HG02759 (cell line): ENCODE results near the gene HS1BP3.

Experiments used
- ATAC-seq: cut with Tn5 transposase; IDR thresholded peaks from one replicate; pipeline ENCODE4 v1.9.1; 2021; ENCODE audit warnings: mild to moderate bottlenecking, moderate library complexity; ENCODE audit not compliant: unreplicated experiment

HS1BP3 gene

DNA sequence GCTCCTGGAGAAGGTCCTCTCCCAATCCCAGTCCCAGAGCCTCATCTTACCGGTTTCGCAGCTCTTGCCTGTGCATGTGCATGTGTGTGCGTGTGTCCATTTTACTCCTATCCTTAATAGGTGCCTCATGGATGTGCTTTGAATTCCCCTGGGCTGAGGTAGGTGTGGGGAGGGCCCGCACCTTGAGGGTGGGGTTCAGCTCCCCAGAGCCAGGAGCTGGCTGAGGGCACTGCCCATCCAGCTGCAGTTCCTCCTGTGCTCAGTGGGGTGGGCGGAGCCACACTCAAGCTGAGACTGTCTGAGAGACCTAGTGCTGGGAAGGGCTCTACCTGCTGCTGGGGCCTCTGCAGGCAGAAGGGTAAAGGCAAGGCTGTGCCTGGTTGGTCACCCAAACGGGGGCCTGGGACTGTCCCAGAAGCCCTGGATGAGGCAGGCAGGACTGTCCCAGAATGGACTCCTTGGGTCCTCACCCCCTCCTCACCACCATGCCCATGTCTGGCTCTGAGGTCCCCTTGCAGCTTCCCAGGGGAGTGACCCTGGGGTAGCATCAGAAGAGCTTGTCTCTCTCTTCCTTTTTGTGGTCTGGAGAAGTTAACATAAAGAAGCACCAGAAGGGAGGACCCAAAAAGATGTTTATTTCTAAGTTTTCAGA is 24.9 kb upstream of the HS1BP3 start:
- peak; percentile 72 for ATAC-seq

DNA sequence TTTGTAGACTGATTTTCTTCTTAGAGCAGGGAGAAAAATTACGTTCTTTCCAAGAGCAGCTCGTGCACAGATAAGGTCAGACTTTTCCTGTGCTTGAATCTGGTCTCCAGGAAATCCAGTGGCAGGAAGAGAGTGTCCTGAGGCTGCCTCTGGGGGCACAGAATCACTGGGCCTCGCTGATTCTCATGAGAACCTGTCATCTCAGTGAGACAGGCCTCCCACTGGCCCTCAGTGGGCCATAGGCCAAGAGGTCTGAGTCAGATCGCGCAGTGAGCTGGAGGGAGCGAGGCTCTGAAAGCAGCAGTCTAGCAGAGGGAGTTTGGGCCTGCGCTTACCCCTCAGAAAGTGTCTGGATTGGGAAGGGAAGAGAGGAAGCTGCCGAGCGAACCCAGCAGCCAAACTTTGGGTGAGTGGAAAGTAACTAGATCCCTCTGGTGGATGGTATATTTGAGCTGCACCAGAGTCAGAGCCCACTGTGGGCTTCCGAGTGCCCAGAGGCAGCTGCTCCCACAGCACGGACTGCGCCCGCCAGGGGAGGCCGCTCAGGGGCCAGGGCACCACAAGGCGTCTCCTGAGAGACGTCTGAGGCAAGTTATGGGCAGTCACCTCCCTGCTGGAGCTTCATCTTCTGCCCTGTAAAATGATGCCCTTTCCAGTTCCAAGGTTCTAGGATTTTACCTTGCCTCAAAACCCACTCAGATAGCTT is 24.2 kb upstream of the HS1BP3 start:
- no peak for ATAC-seq

DNA sequence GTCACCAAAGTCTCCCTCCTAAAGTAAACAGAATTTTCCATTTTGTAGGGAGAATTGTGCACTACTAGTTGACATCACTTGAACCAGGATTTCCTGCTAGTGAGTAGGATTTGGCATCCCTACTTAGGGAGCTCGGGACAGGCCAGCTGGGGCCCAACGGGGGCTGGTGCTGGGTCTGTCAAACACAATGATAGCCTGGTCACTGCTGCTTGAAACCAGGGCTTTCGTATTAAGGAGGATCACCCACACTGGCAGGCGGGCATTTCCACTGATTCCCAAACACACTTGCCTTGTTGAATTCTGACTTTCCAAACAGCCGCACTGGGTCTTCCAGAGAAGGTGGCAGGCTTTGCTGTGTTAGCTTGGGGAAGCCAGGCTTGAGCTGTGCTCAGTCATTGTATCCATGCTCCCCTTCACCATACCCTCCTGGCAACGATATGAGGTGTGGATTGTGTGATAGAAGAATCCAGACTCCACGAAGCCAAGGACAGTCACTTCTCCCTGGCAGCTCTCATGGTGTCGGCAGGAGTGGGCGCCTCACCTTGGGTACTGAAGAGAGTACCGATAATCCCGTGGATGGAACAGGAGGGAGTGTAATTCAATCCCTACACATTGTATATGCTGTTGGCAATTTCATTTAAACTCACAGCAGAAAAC is 23.5 kb upstream of the HS1BP3 start:
- ATAC-seq: no peak

DNA sequence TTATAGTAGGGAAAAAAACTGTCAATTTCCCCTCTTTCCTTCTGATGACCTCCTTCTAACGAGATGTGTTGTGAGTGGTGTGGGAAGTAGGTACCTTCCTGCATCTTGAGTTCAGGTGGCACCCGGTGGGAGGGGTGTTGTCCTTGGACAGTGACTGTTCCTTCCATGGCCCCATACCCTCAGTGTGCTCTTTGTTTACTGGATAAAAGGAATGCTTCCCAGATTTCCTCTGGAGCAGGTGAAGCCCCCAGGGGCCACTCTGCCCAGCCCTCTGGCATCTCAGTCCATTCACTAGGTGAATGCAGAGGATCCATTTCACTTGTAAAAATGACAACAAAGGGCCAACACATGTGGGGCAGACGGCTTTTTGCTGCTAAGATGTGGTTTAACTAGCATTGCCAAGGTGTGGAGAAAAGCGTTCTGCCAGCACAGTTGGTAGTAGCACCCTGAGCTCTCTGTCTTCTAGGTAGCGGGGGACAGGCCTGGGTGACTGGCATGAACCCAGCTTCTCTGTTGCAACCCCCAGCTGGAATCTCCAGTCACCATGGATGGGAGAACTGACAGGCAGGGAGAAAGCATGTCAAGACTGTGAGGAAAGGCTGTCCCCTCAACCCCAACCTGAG is 22.9 kb upstream of the HS1BP3 start:
- ATAC-seq: no peak

DNA sequence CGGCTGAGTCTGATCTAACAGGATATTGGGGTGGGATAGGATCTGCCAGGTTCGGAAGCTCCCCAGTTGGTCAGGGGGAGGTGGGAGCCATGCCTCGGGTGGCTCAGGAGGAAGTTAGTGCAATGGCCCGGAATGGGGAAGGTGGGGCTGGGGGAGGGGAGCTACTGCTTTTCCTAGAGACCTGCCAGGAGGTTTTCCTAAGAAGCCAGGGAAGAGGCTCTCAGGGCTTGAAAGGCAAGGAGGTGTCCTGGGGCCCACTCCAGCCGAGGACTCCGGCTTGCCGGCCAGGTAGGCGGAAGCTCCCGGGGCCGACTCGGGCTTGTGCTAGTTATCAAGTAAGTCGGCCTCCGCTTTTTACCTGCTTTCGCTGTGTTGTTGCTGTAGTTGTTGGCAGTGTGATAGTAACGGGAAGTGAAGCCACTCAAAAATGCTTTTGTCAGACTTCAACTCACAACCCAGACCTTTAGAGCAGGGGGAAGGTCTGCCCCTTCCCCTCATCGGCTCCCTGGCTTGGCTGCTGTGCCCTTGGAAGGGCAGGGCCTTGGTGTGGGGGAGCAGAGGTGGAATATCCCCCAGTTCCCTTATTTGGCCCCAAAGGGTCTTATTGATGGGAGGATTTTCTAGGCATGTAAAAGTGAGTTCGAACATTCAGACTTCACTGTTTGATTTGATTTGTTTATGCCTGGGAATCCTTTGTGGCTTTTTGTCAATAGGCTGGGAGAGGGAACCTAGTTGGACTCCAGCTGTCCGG is 21.5 kb upstream of the HS1BP3 start:
- ATAC-seq: no peak

DNA sequence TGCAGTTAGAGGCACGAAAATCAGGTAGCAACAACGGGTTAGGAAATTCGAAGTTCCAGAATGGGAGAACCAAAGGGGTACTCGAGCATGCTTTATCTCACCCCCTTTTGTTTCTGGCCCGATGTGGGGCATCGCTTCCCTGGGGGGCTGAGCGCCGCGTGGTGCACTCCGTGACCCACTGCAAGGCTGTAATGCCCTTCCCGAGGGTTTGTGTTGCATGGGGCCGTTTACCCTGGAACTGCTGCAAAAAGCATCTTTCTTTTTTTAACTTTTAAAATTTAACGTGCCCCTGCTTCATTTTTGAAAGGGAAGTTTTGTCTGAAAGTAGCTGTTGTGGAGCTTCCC is 20.8 kb upstream of the HS1BP3 start:
- ATAC-seq: no peak

DNA sequence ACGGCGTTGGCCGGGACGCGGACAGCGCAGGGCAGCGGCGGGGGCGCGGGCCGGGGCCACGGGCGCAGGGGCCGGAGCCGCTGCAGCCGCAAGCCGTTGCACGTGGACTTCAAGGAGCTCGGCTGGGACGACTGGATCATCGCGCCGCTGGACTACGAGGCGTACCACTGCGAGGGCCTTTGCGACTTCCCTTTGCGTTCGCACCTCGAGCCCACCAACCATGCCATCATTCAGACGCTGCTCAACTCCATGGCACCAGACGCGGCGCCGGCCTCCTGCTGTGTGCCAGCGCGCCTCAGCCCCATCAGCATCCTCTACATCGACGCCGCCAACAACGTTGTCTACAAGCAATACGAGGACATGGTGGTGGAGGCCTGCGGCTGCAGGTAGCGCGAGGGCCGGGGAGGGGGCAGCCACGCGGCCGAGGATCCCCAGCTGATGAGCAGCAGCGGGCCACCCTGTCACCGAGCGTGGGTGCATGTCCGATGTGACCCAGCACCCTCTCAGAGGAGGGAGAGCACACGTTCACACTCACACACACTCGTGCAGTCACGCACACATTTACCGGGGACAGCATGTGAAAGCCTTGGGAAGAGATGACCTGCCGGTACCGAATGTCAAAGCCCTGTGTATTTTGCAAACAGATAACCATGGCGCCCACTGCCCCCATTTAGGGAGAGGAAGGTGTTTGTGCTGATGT is 20.3 kb upstream of the HS1BP3 start:
- ATAC-seq: no peak

DNA sequence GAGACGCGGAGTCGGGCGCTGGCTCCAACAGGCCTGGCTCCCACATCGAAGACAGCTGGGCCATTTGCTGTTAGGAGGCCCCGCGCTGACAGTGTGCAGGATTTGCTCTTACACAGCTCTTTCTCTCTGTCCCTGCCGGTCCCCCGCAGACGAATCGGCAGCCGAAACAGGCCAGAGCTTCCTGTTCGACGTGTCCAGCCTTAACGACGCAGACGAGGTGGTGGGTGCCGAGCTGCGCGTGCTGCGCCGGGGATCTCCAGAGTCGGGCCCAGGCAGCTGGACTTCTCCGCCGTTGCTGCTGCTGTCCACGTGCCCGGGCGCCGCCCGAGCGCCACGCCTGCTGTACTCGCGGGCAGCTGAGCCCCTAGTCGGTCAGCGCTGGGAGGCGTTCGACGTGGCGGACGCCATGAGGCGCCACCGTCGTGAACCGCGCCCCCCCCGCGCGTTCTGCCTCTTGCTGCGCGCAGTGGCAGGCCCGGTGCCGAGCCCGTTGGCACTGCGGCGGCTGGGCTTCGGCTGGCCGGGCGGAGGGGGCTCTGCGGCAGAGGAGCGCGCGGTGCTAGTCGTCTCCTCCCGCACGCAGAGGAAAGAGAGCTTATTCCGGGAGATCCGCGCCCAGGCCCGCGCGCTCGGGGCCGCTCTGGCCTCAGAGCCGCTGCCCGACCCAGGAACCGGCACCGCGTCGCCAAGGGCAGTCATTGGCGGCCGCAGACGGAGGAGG is 19.6 kb upstream of the HS1BP3 start:
- no peak for ATAC-seq

DNA sequence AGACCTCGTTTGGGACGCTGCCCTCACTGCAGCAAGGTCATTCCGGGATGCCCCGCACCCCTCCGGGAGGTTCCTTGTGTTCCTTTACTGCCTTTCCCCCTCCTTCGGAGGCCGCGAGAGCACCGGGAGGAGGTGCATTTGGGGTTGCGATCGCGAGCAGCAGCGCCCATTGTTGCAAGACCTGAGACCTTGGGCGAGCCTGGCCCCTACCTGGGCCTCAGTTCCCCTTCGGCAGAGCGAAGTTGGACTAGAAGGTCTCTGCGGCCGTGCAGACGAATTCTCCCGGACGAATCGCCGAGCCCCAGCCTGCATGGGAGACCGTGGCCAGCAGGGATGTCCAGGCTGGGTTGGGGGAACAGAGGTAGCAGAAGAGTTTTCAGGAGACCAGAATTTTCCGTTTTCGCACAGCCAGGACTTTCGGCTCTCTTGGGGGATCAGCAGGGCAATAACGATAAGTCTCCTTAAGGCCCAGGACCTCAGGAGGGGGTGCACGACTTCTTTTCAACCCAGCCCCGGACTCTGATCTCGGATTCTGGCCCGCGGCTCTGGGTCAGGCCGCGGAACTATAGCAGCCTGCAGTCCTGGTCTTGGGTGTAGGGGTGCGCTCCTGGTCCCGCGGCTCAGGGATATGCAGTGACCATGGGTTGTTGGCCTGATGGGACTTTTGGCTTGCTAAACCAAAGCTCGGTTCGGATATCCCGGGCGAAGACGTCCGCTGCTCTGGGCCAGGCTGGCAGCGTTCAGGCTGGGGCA is 18.8 kb upstream of the HS1BP3 start:
- ATAC-seq: no peak

DNA sequence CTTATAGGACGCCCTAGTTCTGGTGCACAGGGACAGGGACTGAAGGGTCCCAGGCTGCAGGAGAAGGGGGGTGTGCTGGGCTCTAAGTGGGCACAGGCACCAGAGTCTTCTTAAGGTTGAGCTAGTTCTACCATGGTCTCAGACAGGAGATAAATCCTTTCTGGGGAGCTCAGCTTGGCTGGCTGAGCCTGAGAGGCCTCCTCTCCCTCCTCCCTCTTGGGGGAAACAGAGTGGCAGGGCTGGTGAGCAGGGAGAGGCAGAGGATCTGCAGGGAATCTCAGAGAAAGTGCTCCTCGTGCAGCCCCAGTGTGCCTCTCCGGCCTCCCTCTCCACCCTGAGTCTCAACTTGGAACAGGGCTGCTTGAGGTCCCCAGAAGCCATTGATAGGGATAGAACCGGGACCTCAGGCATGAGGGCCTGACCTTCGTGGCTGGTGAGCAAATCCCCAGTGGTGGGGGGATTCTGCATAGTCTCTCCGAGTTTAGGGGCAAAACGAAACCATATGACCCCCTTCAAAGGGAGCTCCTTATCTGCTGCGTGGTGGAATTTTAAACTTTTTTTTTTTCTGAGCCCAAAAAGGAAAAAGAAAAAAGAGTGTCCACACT is 18.1 kb upstream of the HS1BP3 start:
- no peak for ATAC-seq

DNA sequence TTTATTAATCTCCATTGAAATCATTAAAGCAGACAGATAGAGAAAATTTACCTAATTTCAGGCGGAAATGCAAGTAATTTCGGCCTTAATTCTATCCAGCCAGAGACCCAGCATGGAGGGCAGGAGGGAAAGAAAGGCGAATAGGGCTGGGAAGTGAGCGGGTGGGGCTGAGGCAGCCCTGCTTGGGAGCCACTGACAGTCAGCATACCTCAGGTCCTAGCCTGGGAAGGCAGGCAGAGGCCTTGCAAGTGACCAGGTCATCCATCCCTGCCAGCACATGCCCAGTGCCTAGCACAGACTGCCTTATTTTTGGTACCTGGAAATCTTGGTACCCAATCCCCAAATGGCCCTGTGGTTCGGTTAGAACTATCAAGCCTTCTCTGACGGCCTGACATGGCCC is 17.6 kb upstream of the HS1BP3 start:
- no peak for ATAC-seq

DNA sequence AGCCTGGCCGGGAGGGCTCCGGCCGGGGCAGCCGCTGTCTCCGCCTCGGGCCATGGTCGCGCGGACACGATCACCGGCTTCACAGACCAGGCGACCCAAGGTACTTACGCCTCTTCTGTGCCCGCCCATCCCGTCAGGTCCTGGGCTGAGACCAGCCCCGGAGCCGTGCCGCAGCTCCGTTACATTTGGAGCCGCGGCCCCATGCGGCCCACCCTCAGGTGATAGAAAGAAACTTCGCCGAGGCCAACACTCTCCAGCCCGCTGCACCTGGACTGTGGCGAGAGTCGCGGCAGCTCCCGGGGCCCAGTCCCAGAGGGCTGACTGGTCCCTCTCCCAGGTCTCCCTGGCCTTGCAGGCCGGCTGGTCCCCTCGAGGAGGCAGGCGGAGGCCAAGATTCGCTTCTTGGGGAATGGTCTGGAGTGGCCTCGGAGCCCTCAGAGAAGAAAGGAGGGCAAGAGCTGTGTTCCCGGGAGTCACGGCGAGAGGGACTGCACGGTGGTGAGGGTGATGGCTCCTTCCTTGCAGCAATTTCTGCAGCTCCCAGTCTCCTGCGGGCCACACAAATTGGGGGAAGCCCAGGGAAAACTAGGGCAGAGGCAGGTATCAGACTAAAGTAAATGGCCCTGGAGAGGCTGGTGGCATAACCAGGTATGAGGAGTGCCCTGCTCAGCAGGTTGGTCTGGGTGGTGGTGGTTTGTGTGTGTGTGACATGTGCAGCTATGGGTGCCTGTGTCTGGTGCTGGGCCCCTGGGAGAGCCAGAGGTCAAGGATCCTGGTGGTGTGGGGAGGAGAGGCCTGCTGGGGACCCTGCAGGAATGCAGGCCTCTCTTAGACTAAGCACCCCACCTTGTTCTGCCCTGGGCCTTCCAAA is 16.9 kb upstream of the HS1BP3 start:
- ATAC-seq: no peak

DNA sequence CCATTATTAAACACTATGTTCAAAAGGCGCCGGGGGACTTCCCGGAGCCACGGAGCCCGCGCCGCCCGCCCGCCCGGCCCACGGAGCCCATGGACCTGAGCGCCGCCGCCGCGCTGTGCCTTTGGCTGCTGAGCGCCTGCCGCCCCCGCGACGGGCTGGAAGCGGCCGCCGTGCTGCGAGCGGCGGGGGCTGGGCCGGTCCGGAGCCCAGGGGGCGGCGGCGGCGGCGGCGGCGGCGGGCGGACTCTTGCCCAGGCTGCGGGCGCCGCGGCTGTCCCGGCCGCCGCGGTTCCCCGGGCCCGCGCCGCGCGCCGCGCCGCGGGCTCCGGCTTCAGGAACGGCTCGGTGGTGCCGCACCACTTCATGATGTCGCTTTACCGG is 16.2 kb upstream of the HS1BP3 start:
- peak; percentile 35 for ATAC-seq

DNA sequence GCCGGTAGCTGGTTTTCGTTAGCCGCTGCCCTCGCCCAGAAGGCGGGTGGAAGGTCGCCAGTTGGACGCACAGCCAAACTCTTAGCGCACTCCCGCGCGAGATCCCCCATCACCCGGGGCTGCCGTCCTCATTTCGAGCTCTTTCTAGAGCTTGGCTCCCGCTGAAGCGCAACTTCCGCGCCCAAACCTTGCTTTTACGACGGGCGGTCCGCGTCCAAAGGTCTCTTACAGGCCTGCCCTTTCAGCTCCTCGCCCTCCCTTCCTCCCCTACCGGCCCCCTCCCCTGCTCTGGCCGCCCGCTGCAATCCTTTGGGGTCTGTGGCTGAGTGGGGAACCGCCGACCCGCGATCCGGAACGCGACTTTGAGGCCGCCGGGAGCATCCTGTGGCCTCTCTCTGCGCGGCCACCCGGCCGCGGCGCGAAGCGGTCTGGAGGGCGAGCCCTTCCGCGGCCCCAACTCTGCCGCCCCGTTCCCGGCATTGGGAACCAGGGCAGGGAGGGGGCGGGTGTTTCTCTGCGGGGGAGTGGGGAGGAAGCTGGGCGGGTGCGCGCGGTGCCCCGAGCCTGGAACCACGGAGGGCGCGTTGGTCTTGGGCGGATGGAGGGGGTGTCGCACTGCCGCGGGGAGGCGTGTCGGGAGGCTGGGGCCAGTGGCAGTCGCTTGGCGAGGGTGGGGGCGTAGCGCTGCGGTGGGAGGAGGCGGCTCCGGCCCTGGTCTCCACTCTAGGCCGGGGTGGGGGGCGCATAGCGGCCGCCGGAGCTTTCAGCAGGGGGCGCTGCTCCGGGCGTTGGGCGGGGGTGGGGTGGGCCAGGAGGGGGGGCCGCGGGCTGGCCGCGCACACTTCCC is 15.6 kb upstream of the HS1BP3 start, which contains the start of gene GDF7:
GDF7 (plus strand) TSS at position 841 of the 847 bp plus-strand sequence. CDS start 96 bp downstream, outside the sequence.
- peak; percentile 40 for ATAC-seq

DNA sequence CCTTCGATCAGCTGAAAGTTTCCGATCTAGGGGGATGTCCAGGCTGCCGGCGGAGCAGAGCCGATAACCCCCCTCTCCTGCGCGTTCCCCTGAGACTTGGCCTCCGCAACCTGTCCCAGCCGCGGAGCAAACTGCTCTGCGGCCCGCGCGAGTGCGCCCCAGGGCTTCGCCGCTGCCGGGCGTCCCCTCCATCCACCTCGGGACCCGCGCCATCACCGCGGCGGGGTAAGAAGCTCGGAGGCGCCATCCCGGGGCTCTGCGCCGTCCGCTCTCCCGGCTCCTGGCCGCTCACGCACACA is 15.1 kb upstream of the HS1BP3 start:
- ATAC-seq: peak; percentile 1

DNA sequence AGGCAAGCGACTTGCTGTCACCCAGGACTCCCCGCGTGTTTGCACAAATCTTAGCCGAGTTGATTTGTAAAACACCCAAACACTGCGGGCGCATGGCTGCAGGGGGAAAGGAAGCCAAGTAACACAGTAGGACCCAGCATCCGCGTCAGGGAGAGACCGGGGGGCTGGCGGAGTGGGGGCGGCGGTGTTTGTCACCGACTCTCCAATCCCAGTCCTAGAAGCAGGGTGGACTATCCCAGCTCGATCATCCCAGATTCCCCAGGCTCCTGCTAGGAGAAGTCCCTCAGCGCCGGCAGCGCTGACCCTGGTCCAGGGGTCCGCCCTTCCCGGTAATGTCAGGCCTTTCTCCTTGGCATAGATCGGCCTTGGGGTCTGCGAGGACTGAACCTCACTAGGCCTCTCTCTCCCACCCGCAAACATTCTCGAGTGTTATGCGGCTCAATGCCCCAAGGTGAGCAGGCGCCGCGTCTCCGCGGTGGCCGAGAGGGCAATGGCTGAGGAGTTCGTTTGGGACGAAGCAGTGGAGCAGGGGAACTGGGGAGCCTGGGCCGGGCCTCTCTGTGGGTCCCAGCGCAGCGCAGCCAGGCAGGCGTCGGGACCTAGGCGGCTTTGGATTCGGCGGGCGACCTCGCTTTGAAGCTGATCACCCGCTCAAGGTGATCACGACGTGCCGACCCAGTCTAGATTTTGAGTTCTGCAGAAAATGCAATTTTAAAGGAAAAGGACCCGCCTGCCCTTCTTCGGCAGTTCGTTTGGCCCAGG is 14.5 kb upstream of the HS1BP3 start:
- no peak for ATAC-seq
